Measurements from ENCODE around the gene MAPK6.

Gene MAPK6

DNA sequence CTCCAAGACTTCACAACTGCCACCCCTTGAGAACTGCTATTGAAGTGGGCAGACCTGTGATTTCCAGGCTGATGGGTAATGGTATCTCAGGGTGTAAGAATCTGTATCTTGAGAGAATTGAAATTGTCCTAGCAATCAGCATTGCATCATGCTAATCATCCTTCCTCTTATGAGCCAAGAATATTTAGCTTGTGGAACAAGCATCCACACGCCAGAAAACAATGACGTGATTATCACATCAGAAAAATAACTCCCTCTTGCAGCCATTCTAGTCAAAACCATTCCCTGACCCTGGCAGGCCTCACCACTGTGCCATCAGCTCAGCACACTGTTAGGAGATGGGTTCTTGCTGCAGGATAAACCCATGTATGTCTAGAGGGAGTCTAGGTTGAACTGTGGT lies 86.8 kb downstream of the MAPK6 start:
- no peak overlapping the region for H3K4me3 ChIP-seq (replicated peaks; ENCODE audit: low read depth, low read length)
- DNase-seq (ENCODE audit: low read depth): no peak
- TF ChIP-seq, protein P1, sequence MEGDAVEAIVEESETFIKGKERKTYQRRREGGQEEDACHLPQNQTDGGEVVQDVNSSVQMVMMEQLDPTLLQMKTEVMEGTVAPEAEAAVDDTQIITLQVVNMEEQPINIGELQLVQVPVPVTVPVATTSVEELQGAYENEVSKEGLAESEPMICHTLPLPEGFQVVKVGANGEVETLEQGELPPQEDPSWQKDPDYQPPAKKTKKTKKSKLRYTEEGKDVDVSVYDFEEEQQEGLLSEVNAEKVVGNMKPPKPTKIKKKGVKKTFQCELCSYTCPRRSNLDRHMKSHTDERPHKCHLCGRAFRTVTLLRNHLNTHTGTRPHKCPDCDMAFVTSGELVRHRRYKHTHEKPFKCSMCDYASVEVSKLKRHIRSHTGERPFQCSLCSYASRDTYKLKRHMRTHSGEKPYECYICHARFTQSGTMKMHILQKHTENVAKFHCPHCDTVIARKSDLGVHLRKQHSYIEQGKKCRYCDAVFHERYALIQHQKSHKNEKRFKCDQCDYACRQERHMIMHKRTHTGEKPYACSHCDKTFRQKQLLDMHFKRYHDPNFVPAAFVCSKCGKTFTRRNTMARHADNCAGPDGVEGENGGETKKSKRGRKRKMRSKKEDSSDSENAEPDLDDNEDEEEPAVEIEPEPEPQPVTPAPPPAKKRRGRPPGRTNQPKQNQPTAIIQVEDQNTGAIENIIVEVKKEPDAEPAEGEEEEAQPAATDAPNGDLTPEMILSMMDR (IDR thresholded peaks at IDR 0.05; ENCODE audit: low read length, missing control alignments): no peak

DNA sequence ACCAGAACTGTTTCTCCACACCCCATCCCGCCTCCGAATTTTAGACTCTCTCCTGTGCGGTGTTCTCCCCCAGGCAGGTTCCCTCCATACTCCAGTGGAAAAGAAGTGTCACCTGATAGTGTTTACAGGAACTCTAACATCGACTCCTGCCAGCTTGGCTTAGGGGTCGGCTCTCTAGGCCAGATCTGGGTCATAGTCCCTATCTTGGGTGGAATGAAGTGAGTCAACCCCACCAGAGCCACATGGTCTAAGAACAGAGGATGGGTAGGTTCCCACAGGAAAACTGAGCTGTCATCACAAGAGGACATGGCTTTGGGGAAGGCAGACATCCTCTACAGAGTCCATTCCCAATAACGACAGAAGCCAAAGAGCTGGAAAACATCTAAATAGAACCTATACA lies 87.6 kb downstream of the MAPK6 start:
- H3K4me3 ChIP-seq (replicated peaks; ENCODE audit: low read depth, low read length): no peak overlapping the region
- no peak for DNase-seq (ENCODE audit: low read depth)
- TF ChIP-seq, protein P1 (IDR thresholded peaks at IDR 0.05; ENCODE audit: low read length, missing control alignments): no peak

DNA sequence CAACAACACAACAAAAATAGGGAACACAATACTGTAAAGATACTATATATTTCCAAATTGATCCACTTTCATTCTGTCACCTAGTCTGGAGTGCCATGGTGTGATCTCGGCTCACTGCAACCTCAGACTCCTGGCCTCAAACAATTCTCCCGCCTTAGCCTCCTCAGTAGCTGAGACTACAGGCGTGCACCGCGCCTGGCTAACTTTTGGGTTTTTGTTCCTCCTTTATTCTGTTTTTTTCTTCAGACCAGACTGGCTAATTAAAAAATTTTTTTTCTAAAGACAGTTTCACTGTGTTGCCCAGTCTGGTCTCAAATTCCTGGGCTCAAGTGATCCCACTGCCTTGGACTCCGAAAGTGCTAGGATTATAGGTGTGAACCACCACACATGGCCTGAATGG lies 88.2 kb downstream of the MAPK6 start:
- H3K4me3 ChIP-seq (replicated peaks; ENCODE audit: low read depth, low read length): no peak overlapping the region
- DNase-seq (ENCODE audit: low read depth): no peak
- TF ChIP-seq, protein P1 (IDR thresholded peaks at IDR 0.05; ENCODE audit: low read length, missing control alignments): no peak

DNA sequence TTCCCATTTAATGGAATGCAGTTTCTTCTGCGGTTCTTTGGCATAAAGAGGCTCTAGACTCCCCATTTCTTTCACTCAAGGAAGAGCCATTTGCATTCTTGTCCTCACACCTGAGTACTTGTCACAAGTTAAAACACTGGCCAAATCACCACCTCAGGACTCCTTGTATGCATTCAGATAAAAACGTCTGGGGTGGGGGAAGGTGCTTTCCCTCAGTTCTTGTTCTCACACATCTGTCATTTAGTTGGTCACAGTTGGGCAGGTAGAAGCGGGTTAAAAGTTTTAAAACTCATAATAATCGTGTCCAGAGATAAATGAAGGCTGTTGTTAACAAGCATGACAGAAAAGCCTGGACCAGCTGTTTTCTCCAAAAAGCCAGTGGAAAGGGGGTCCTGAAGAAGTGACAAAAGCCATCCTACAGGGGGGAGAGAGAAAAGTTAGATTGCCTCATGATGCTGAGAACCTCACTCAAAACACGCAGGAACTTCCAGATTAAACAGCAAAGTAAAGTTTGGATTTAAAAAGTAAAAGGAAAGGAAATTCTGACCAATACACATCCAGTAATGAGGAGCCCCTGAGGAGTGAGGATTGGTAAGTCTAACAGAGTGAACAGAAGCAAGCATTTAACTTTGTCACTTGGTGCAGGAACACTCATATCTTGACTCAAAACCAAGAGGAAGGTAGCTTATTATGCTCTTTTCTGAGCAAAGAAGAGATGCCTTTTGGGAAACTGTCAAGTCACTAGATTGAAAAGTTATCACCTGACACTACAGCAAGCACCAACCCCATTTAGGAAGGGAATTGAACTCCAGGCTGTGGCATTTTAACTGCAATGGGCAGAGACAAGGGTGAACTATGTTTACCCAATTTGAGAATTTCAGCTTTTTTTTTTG lies 90.8 kb downstream of the MAPK6 start:
- DNase-seq (ENCODE audit: low read depth): no peak
- H3K4me3 ChIP-seq (replicated peaks; ENCODE audit: low read depth, low read length): no peak overlapping the region
- TF ChIP-seq, protein P1 (IDR thresholded peaks at IDR 0.05; ENCODE audit: low read length, missing control alignments): no peak

DNA sequence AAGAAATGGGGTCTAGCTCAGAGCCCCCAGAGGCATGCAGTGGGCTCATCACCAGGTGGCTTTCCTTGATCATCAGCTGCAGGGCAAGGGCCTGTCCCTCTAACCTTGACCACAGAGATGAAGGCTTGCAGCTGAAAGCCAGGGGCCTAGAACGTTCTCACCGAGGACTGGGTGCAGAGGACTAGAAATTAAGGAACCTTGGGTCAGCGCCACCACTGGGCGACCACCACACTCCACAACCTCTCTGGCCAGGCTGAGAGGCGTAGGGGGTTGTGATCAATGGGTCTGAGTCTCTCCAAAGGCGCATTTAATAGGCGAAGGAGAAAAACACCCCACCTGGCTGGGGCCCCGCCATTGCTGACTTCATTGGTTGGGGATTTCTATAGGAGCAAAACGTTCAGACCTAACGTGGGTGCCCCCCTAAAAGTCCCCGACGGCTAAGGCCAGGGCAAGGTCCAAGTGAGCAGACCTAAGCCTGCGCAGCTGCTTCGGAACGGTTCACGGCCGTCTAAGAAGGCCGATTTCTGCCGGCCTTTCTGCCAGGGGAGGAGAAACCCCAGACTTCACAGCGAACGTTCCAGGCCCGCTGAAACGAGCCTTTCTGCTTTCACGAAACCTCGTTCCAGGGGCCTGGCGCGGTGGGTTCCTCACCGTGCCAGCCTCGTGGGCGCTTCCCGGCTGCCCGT lies 92.6 kb downstream of the MAPK6 start:
- TF ChIP-seq, protein P1 (IDR thresholded peaks at IDR 0.05; ENCODE audit: low read length, missing control alignments): no peak
- no peak for DNase-seq (ENCODE audit: low read depth)
- no peak overlapping the region for H3K4me3 ChIP-seq (replicated peaks; ENCODE audit: low read depth, low read length)

DNA sequence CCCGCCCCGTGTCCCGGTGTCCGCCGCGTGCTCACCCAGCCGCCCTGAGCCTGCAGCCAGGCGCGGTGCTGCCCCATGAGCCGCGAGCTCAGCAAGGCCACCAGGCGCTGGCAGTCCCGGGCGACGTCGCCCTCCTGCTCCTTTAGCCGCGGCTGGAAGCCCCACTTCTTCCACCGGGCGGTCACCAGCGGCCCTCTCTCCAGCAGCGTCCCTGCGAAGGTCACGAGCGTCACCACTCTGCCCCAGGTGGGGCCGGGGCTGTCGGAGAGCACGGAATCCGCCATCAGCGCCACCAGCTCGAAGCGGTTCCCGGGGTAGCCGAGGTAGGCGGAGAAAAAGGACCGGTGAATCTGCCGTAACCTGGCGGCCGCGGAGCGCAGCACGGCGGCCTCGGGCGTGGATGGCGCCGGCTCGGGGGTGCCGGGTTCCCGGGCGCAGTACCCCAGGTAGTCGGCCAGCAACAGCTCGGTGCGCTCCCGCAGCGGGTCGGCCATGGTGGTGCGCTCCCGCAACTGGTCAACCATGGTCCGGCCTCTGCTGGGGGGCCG lies 93.3 kb downstream of the MAPK6 start:
- TF ChIP-seq, protein P1 (IDR thresholded peaks at IDR 0.05; ENCODE audit: low read length, missing control alignments): no peak
- H3K4me3 ChIP-seq (replicated peaks; ENCODE audit: low read depth, low read length): peak overlapping the region; percentile 41
- no peak for DNase-seq (ENCODE audit: low read depth)
